ENCODE measurements around the gene REG3G.

REG3G gene

DNA sequence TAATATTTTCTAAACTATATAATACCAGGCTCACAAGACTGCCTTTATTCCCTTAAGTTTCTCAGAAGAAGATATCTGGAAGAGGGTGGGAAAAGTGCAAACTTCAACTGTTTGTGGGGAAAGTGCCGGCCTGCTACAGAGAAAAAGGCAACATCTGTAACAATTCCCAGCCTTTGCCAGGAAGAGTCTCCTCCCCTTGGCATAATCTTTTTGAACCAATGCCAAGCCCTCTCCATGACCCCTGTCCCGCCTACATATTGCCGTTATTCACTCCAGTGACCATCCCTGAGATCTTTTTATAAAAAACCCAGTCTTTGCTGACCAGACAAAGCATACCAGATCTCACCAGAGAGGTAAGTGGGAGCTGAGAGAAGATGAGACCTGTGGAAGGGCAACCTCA, at the start of gene REG3G:
Gene REG3G (plus strand): TSS at position 282 of the 400 bp plus-strand sequence. CDS start 392 bp downstream, outside the sequence.
- no peaks in the 10 kb centered on the region for H3K36me3 Mint-ChIP-seq (ENCODE audit: low read depth)
- H3K27ac Mint-ChIP-seq, result no peak within 1 kb of the TSS
- no peak within 1 kb of the TSS for H3K4me3 Mint-ChIP-seq
- no peak for DNase-seq (ENCODE audit: low spot score)
- no peaks in the 10 kb centered on the region for H3K27me3 Mint-ChIP-seq (ENCODE audit: low read depth)
- H3K9me3 Mint-ChIP-seq, result peaks cover 8% of the 10 kb centered on the region
- no peaks in the 10 kb centered on the region for H3K4me1 Mint-ChIP-seq (ENCODE audit: low read depth)

DNA sequence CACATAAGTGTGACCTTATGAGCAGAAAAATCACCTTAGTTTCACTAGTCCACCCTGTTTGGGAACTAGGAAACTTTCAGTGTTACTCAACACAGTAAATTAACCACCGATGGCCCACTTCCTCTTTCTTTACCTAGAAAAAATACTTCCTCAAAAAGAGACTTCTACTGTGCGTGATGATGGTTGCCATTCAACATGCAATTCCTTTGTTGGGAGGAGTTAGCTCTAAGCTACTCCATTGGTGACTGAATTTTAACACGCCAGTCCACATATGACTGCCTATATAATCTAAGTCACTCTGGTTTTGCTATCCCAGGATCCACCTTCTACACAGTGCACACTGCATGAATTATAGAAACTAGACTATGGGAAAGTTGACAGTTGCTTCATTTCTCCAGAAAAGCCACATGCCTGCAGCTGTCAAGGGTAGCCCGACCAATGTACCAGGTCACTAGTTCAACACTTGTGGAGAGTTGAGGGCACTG, 47.8 kb upstream of the REG3G start:
- H3K9me3 Mint-ChIP-seq, result no peaks in the 10 kb centered on the region
- no peak overlapping the region for H3K4me3 Mint-ChIP-seq
- no peak overlapping the region for H3K27ac Mint-ChIP-seq
- H3K36me3 Mint-ChIP-seq (ENCODE audit: low read depth), result no peaks in the 10 kb centered on the region
- no peak for DNase-seq (ENCODE audit: low spot score)
- H3K27me3 Mint-ChIP-seq (ENCODE audit: low read depth), result no peaks in the 10 kb centered on the region
- H3K4me1 Mint-ChIP-seq (ENCODE audit: low read depth), result no peaks in the 10 kb centered on the region

DNA sequence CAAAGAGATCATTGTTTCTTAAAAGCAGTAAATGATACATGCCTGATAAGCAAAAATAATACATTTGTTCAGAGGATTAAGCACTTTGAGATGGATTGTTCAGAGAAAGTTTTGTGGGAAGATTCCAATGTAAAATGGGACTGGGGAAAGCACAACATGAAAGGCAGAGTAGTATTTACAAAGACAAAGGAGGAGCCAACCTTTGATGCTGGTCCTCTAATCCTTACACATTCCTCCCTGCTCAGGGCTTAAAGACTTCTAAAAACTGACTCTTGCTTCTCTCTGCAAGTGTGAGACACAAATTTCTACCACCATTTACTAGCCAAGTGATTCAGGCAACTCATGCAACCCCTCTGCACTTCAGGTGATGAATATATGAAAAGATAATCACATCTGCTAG, 47.2 kb upstream of the REG3G start:
- H3K4me3 Mint-ChIP-seq, result no peak overlapping the region
- no peaks in the 10 kb centered on the region for H3K27me3 Mint-ChIP-seq (ENCODE audit: low read depth)

DNA sequence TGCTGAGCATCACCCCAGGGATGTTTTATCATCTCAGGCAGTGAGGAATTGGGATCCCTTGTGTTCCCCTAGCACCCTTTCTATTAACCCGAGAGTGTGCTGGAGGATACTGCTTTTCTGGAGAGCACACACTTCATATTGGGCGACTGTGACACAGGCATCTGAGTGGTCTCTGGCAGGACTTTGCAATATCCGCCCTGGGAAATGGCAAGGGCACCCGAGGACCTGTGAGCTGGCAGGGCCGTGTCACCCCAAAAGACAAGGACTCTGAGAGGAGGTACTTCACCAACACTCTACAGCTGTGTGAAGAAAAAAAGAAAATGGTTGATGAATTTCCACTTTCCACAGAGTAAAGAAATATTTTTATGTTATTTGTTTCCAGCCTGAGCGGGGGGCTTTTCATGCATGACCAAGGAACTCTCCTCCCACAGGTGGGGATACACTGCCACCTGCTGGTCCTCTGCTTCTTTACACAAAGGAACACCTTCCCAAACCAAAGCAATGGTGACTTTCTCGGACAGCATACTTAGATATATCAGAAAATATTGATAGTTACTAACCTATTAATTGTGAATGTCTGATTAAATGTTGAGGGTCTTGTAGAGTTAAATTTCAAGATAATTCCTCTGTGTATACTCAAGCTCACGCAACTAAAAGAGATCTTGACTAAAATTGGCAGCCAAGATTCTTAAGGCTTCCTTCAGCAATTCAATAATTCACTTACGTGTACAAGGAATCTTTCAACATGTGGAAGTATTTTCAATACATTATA, 45.9 kb upstream of the REG3G start:
- no peaks in the 10 kb centered on the region for H3K36me3 Mint-ChIP-seq (ENCODE audit: low read depth)
- H3K27ac Mint-ChIP-seq, result no peak overlapping the region
- no peak for DNase-seq (ENCODE audit: low spot score)
- no peaks in the 10 kb centered on the region for H3K9me3 Mint-ChIP-seq
- H3K4me3 Mint-ChIP-seq, result no peak overlapping the region
- no peaks in the 10 kb centered on the region for H3K27me3 Mint-ChIP-seq (ENCODE audit: low read depth)
- H3K4me1 Mint-ChIP-seq (ENCODE audit: low read depth), result no peaks in the 10 kb centered on the region

More for the DNA sequence above, 47.2 kb upstream of the REG3G start:
- Mint-ChIP-seq H3K9me3 (no peaks in the 10 kb centered on the region), H3K36me3 (ENCODE audit: low read depth) (no peaks in the 10 kb centered on the region), H3K4me1 (ENCODE audit: low read depth) (no peaks in the 10 kb centered on the region), H3K27ac (no peak overlapping the region)
- no peak for DNase-seq (ENCODE audit: low spot score)

GRCh38 chr2:78980152-78980465, 45.4 kb upstream of the REG3G start:
- Mint-ChIP-seq H3K9me3 (no peaks in the 10 kb centered on the region), H3K4me1 (ENCODE audit: low read depth) (no peaks in the 10 kb centered on the region), H3K36me3 (ENCODE audit: low read depth) (no peaks in the 10 kb centered on the region), H3K27ac (no peak overlapping the region), H3K4me3 (no peak overlapping the region), H3K27me3 (ENCODE audit: low read depth) (no peaks in the 10 kb centered on the region)
- no peak for DNase-seq (ENCODE audit: low spot score)

DNA sequence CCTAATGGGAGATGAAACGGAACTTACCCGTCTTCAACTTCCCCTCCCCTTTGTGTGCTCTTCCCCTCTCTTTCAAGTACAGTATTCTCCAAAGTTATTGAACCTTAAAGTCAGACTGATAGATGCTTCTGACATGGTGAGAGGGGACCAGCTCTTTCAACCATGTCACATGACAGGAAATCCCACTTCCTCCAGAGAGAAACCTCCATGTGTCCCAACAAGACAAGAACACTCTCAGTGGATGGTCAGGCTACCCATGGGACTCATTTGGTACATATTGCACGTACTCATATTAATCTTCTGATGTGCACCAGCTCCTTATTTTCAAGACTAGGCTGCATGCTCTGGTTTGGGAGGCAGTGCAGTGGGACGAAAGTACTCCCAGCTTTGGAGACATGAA, 44.6 kb upstream of the REG3G start:
- Mint-ChIP-seq H3K9me3 (no peaks in the 10 kb centered on the region), H3K4me1 (ENCODE audit: low read depth) (no peaks in the 10 kb centered on the region), H3K27ac (no peak overlapping the region), H3K36me3 (ENCODE audit: low read depth) (no peaks in the 10 kb centered on the region), H3K27me3 (ENCODE audit: low read depth) (no peaks in the 10 kb centered on the region), H3K4me3 (no peak overlapping the region)
- no peak for DNase-seq (ENCODE audit: low spot score)

DNA sequence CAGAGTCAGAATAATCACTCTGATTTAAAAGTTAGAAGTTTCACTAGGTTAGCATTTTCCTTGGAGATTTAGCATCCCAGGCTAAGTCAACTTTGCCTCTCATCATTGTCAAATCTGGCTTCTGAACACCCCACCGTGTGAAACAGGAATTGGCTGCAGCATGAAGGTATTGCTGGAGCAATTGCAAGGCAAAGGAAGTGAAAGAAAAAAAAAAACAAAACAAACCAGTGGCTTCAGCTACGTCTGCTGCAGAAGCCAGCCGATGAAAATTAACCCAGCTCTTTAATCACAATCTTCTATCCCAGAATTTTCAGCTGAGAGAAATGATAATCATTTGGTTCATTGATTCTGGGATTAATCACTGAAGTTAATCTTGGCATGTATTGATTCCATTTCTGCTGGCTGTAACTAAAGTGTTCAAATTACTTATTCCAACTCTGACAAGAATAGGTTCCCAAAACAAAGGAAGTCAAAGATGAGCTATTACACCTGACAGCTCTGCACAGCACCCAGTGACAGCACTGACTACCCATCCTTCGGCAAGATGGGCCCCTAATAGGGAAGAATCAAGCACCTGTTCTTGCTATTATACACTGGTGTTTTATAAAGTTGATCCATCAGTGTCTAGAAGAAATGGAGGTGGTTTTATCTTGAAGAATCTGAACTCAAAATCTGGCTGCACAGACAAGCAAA, 42.7 kb upstream of the REG3G start:
- no peak for DNase-seq (ENCODE audit: low spot score)
- H3K27ac Mint-ChIP-seq, result no peak overlapping the region
- no peak overlapping the region for H3K4me3 Mint-ChIP-seq
- no peaks in the 10 kb centered on the region for H3K4me1 Mint-ChIP-seq (ENCODE audit: low read depth)
- H3K36me3 Mint-ChIP-seq (ENCODE audit: low read depth), result no peaks in the 10 kb centered on the region
- H3K27me3 Mint-ChIP-seq (ENCODE audit: low read depth), result no peaks in the 10 kb centered on the region
- H3K9me3 Mint-ChIP-seq, result no peaks in the 10 kb centered on the region

- no peak for DNase-seq (ENCODE audit: low spot score)
- Mint-ChIP-seq H3K36me3 (ENCODE audit: low read depth) (no peaks in the 10 kb centered on the region), H3K9me3 (no peaks in the 10 kb centered on the region), H3K27ac (no peak overlapping the region), H3K4me3 (no peak overlapping the region), H3K4me1 (ENCODE audit: low read depth) (no peaks in the 10 kb centered on the region), H3K27me3 (ENCODE audit: low read depth) (no peaks in the 10 kb centered on the region)
These were observed 41.1 kb upstream of the REG3G start for GRCh38 chr2:78984386-78984785.

DNA sequence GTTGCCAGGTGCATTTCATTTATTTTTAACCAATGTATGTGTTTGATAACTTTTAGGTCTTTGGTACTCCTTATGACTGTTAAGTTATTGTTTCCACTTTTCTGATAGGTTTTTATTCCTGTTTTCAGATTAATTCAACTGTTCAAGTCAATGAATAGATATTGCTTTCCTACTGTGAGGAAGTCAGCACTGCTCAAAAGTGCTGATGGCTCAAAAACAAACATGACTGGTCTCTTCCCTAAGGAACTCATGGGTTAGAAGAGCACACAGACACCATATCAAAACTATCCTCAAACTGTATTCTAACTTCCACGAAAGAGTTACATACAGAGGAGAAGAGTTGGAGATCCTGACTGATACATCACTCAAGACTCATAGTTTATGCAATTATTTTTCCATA, 39.9 kb upstream of the REG3G start:
- Mint-ChIP-seq H3K4me1 (ENCODE audit: low read depth) (no peaks in the 10 kb centered on the region), H3K9me3 (no peaks in the 10 kb centered on the region), H3K4me3 (no peak overlapping the region), H3K27ac (no peak overlapping the region), H3K36me3 (ENCODE audit: low read depth) (no peaks in the 10 kb centered on the region), H3K27me3 (ENCODE audit: low read depth) (no peaks in the 10 kb centered on the region)
- no peak for DNase-seq (ENCODE audit: low spot score)

GRCh38 chr2:78989051-78989450, 36.5 kb upstream of the REG3G start:
- Mint-ChIP-seq H3K9me3 (no peaks in the 10 kb centered on the region), H3K4me3 (no peak overlapping the region), H3K27ac (no peak overlapping the region), H3K4me1 (ENCODE audit: low read depth) (no peaks in the 10 kb centered on the region), H3K36me3 (ENCODE audit: low read depth) (no peaks in the 10 kb centered on the region), H3K27me3 (ENCODE audit: low read depth) (peaks cover 18% of the 10 kb centered on the region)
- DNase-seq (ENCODE audit: low spot score), result no peak

DNA sequence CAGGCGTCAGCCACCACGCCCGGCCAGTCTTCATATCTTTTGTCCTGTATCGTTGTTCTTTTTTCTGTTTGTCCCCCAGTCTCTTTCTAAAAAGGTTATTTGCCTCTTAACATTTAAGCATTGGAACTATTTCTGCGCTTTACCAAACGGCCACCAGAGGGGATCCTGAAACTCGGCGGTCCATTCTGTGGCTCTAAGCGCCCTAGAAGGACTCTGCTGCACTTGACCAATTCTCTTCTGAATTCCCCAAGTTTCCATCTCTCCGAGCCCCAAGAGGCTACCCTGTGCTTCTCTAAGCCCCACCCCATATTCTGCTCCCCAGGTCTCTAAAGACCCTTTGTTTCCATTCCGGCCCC, 33.1 kb upstream of the REG3G start:
- Mint-ChIP-seq H3K4me1 (ENCODE audit: low read depth) (no peaks in the 10 kb centered on the region), H3K4me3 (no peak overlapping the region), H3K27ac (no peak overlapping the region), H3K36me3 (ENCODE audit: low read depth) (no peaks in the 10 kb centered on the region), H3K9me3 (no peaks in the 10 kb centered on the region), H3K27me3 (ENCODE audit: low read depth) (peaks cover 24% of the 10 kb centered on the region)
- DNase-seq (ENCODE audit: low spot score), result no peak

DNA sequence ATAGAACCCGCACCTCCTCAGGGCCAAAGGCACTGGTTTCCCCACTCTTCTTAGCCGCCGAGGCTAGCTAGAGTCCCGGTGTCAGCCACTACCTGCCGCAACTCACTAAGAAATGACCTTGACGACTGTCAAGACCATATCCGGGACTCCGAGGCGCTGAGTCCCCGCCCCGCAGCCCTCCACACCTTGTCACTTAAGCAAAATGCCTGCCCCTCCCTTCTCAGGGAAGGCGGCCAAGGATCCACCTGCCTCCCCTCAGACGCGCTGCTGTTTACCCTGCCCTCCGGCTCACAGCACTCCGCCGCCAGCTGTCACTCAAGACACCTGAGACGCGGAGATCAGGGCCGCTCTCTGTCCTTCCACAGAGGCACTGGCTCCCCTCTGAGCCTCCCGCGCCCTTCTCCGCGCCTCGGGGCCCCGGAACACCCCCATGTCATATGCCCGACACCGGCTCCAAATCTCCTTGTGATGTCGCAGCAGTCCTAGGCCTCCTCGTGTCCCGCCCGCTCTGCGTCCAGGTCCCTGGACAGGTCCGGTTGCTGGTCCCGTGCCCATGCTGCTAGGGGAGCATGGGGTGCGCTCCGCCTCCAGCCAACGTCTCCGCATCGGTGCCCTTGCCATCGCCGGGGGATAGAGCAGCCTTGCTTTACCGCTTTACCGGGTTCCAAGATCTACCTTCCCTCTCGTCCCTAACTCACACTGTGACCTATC, 32.5 kb upstream of the REG3G start:
- no peaks in the 10 kb centered on the region for H3K9me3 Mint-ChIP-seq
- H3K27me3 Mint-ChIP-seq (ENCODE audit: low read depth), result peaks cover 24% of the 10 kb centered on the region
- no peaks in the 10 kb centered on the region for H3K4me1 Mint-ChIP-seq (ENCODE audit: low read depth)
- DNase-seq (ENCODE audit: low spot score), result no peak
- no peak overlapping the region for H3K27ac Mint-ChIP-seq
- H3K36me3 Mint-ChIP-seq (ENCODE audit: low read depth), result no peaks in the 10 kb centered on the region
- no peak overlapping the region for H3K4me3 Mint-ChIP-seq

DNA sequence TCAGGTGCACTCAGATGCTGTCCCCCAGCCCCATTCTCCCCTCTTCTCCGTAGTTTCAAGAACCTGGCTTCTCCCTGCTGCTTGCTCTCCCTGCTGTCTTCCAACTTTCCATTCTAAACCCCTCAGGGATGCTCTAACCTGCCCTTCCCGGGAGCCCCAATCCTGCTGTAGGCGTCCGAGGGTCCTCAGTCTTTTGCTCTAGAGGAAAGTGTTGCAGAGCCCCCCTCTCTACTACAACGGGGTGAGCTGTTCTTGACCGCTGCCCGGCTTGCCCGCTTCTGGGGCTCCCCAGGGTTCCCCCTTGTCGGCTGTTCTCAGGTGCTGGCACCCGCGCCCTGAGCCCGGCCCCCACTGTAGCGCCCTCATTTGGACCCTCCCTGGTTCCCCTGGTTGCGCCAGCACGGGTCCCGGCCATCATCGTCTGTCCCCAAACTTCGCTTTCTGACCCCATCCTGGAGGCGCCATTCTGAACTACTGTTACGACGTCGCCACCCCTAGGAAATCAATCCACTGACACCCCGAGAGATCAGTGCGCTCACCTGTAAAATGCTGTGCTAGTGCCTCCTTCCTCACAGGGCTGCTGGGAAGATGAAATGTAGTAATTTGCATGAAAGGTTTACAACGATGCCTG, 31.9 kb upstream of the REG3G start:
- H3K9me3 Mint-ChIP-seq, result no peaks in the 10 kb centered on the region
- H3K4me1 Mint-ChIP-seq (ENCODE audit: low read depth), result no peaks in the 10 kb centered on the region
- H3K4me3 Mint-ChIP-seq, result no peak overlapping the region
- no peak overlapping the region for H3K27ac Mint-ChIP-seq
- H3K36me3 Mint-ChIP-seq (ENCODE audit: low read depth), result no peaks in the 10 kb centered on the region
- peaks cover 24% of the 10 kb centered on the region for H3K27me3 Mint-ChIP-seq (ENCODE audit: low read depth)
- no peak for DNase-seq (ENCODE audit: low spot score)

GRCh38 chr2:78994789-78995188, 30.7 kb upstream of the REG3G start:
- Mint-ChIP-seq H3K9me3 (no peaks in the 10 kb centered on the region), H3K27ac (no peak overlapping the region), H3K36me3 (ENCODE audit: low read depth) (no peaks in the 10 kb centered on the region), H3K4me3 (no peak overlapping the region), H3K4me1 (ENCODE audit: low read depth) (no peaks in the 10 kb centered on the region), H3K27me3 (ENCODE audit: low read depth) (peaks cover 24% of the 10 kb centered on the region)
- DNase-seq (ENCODE audit: low spot score), result no peak

All from T-helper 2 cell treated with Interferon-gamma antibody and Interleukin-4, amounts not matched to agents 5 μg/mL and 100 μg/mL, for 36 hours (primary cell).